ENCODE data around the gene PYURF. TPM values are rescaled to one million over a fixed set of nuclear protein-coding genes. Genes with fewer than 3 reads are reported as not detected.

Gene PYURF
- total RNA-seq, 1 experiment from 2014 or later: 143 TPM

- no peak overlapping the region for H2AFZ ChIP-seq (ENCODE audit: low read length)
- H3K4me3 ChIP-seq (ENCODE audit: low read length): no peak overlapping the region
- no peaks in the 10 kb centered on the region for H3K79me2 ChIP-seq (ENCODE audit: low read length)
- no peaks in the 10 kb centered on the region for H3K36me3 ChIP-seq (ENCODE audit: low read depth, low read length)
- no peaks in the 10 kb centered on the region for H3K27me3 ChIP-seq (ENCODE audit: low read length)
- no peaks in the 10 kb centered on the region for H4K20me1 ChIP-seq (ENCODE audit: low read length)
- ATAC-seq (no peak), DNase-seq (no peak)
- CTCF ChIA-PET: no interaction called here
- H3K9me2 ChIP-seq (replicated peaks; ENCODE audit: low read length): no peaks in the 10 kb centered on the region
- POLR2A ChIA-PET (ENCODE audit: unreplicated experiment): no interaction called here
- TF ChIP-seq EZH2phosphoT487 (IDR thresholded peaks at IDR 0.05; ENCODE audit: borderline replicate concordance, low read length) (no peak), EZH2 (IDR thresholded peaks at IDR 0.05; ENCODE audit: low read length, unreplicated experiment) (no peak), CTCF (conservative IDR thresholded peaks at IDR 0.05; ENCODE audit: low read depth, low read length) (no peak)
- no peak overlapping the region for H3K27ac ChIP-seq (ENCODE audit: low read length)
- H3K9me3 ChIP-seq (ENCODE audit: low read length): no peaks in the 10 kb centered on the region
- BruUV-seq (replicated peaks): no TSS peak
- no peak overlapping the region for H3K4me2 ChIP-seq (ENCODE audit: low read length)
- H3F3A ChIP-seq (ENCODE audit: low read length, unreplicated experiment): no peaks in the 10 kb centered on the region
- intact Hi-C loops (cut with micrococcal nuclease): no loop called here
- no peaks in the 10 kb centered on the region for H3K4me1 ChIP-seq (ENCODE audit: insufficient read depth, low read length)
- no peak overlapping the region for H3K9ac ChIP-seq (ENCODE audit: low read length)
Measured at GRCh38 chr4:88477229-88477860, 46.2 kb downstream of the PYURF start.

Other genes with a start within 250 kb of the PYURF start
- 3.0 and 5.7 TPM in 2 replicates for gene PPM1K, start 239.2 kb downstream of the PYURF start, total RNA-seq (2014; rRNA removed)
- gene HERC6, start 144.9 kb downstream of the PYURF start, total RNA-seq (2014; rRNA removed): 4.8 and 7.2 TPM in 2 replicates
- 2.6 and 3.2 TPM in 2 replicates for gene HERC5, start 66.7 kb downstream of the PYURF start, total RNA-seq (2014; rRNA removed)
- gene HERC3, start 68.7 kb upstream of the PYURF start, total RNA-seq (2014; rRNA removed): 5.2 and 5.4 TPM in 2 replicates
- gene NAP1L5, start 174.1 kb upstream of the PYURF start, total RNA-seq (2014; rRNA removed): not detected in 2 replicates

Measured in PC-3 (cell line).